GM23338 (cell line): Measurements from ENCODE around the gene MACO1. TPM values are rescaled to one million over a fixed set of nuclear protein-coding genes. Genes with fewer than 3 reads are reported as not detected.

ENCODE experiments used
- ATAC-seq: fragments of 200-7000 bp; cut with Tn5 transposase; 3 replicates; pipeline ENCODE4 v1.9.1; 2020
- DNase-seq: peaks from one replicate; pipeline ENCODE4 v3.0.0-alpha.2; 2015; ENCODE audit warnings: low spot score
- H2AFZ ChIP-seq: fragments of 200-600 bp; sonication (generic); 2 replicates; pipeline ENCODE4 v1.8.0; 2016; ENCODE audit warnings: antibody characterized with exemption, mild to moderate bottlenecking, moderate library complexity
- H3F3A ChIP-seq: fragments of 200-600 bp; sonication (generic); replicated peaks from 2 replicates; pipeline ENCODE4 v1.8.0; 2017; ENCODE audit warnings: antibody characterized with exemption, mixed run types, low read depth
- H3K27ac ChIP-seq: fragments of 200-600 bp; sonication (generic); 2 replicates; pipeline ENCODE4 v1.6.1; 2016; ENCODE audit warnings: low read depth
- H3K27me3 ChIP-seq: fragments of 200-600 bp; sonication (generic); 2 replicates; pipeline ENCODE4 v1.8.0; 2016; ENCODE audit warnings: mild to moderate bottlenecking, mixed run types, moderate library complexity; ENCODE audit not compliant: insufficient read depth
- H3K36me3 ChIP-seq: fragments of 200-600 bp; sonication (generic); 2 replicates; pipeline ENCODE4 v1.8.0; 2016; ENCODE audit warnings: mild to moderate bottlenecking; ENCODE audit not compliant: insufficient read depth
- H3K4me1 ChIP-seq: fragments of 200-600 bp; sonication (generic); 2 replicates; pipeline ENCODE4 v1.8.0; 2016; ENCODE audit warnings: mild to moderate bottlenecking, moderate library complexity; ENCODE audit not compliant: insufficient read depth
- H3K4me2 ChIP-seq: fragments of 200-600 bp; sonication (generic); 2 replicates; pipeline ENCODE4 v1.7.1; 2017; ENCODE audit warnings: mixed run types
- H3K4me3 ChIP-seq: fragments of 200-600 bp; sonication (generic); 2 replicates; pipeline ENCODE4 v1.6.1; 2016; ENCODE audit warnings: mixed run types
- H3K79me2 ChIP-seq: fragments of 200-600 bp; sonication (generic); replicated peaks from 2 replicates; pipeline ENCODE4 v1.8.0; 2017; ENCODE audit warnings: mild to moderate bottlenecking; ENCODE audit not compliant: insufficient read depth
- H3K9me2 ChIP-seq: fragments of 200-600 bp; sonication (generic); 2 replicates; pipeline ENCODE4 v1.8.0; 2017; ENCODE audit not compliant: insufficient read depth
- H4K20me1 ChIP-seq: fragments of 200-600 bp; sonication (generic); replicated peaks from 2 replicates; pipeline ENCODE4 v1.8.0; 2017; ENCODE audit warnings: mild to moderate bottlenecking; ENCODE audit not compliant: insufficient read depth
- H3K27ac Mint-ChIP-seq: 2 replicates; pipeline ENCODE4 v1.8.0; 2020; ENCODE audit warnings: inconsistent platforms, mild to moderate bottlenecking, moderate library complexity, mixed read lengths
- H3K27me3 Mint-ChIP-seq: 3 replicates; pipeline ENCODE4 v1.8.0; 2022; ENCODE audit warnings: low read depth, mild to moderate bottlenecking, moderate library complexity, mixed read lengths, inconsistent platforms; ENCODE audit not compliant: insufficient read depth, poor library complexity
- H3K36me3 Mint-ChIP-seq: 3 replicates; pipeline ENCODE4 v1.8.0; 2021; ENCODE audit warnings: low read depth, mild to moderate bottlenecking, inconsistent platforms, moderate library complexity, mixed read lengths
- H3K4me1 Mint-ChIP-seq: 3 replicates; pipeline ENCODE4 v1.8.0; 2020; ENCODE audit warnings: mild to moderate bottlenecking, inconsistent platforms, mixed read lengths
- H3K4me3 Mint-ChIP-seq: 3 replicates; pipeline ENCODE4 v1.8.0; 2021; ENCODE audit warnings: moderate library complexity, mild to moderate bottlenecking, inconsistent platforms, mixed read lengths
- H3K9me3 Mint-ChIP-seq: 3 replicates; pipeline ENCODE4 v1.8.0; 2020; ENCODE audit warnings: moderate library complexity, mild to moderate bottlenecking, inconsistent platforms, mixed read lengths
- EZH2 ChIP-seq: fragments of 200-600 bp; sonication (generic); IDR thresholded peaks from one replicate; pipeline ENCODE4 v1.8.0; 2017; ENCODE audit warnings: antibody characterized with exemption, mild to moderate bottlenecking, low read depth; ENCODE audit not compliant: unreplicated experiment
- EZH2phosphoT487 ChIP-seq: fragments of 200-600 bp; sonication (generic); IDR thresholded peaks from one replicate; pipeline ENCODE4 v1.8.1; 2018; ENCODE audit warnings: antibody characterized with exemption; ENCODE audit not compliant: unreplicated experiment
- NANOG ChIP-seq: IDR thresholded peaks from 2 replicates; pipeline ENCODE4 v1.6.1; 2016; ENCODE audit warnings: antibody characterized with exemption, borderline replicate concordance
- ZNF331 ChIP-seq: fragments of 250-450 bp; sonication (Bioruptor Pico); IDR thresholded peaks from 2 replicates; pipeline ENCODE4 v1.5.0; 2020; ENCODE audit warnings: low read depth, mild to moderate bottlenecking, moderate library complexity
- ZNF462 ChIP-seq: fragments of 250-450 bp; sonication (Bioruptor Pico); IDR thresholded peaks from 2 replicates; pipeline ENCODE4 v1.5.0; 2020; ENCODE audit warnings: mild to moderate bottlenecking, moderate library complexity
- polyA plus RNA-seq: library from polyadenylated mRNA; unstranded; fragments of >200 nt; fragmentation: Nextera tagmentation; extraction: Ambion mirVana; gene quantifications from 2 replicates; pipeline ENCODE4 v1.2.1, GENCODE V29; 2016
- total RNA-seq: library from RNA; depleted of rRNA; stranded (reverse); fragments of >200 nt; shearing (Covaris generic); gene quantifications from 2 replicates; pipeline ENCODE4 v1.2.3, GENCODE V29; 2014
- TF ChIP-seq, protein P1 (sequence below): IDR thresholded peaks from 2 replicates; pipeline ENCODE4 v1.6.1; 2016; ENCODE audit warnings: antibody characterized with exemption

MACO1 gene
- total and polyA plus RNA-seq, 2 experiments from 2014 or later, result 9.8 to 10.6 TPM

- TF ChIP-seq ZNF462 (CRISPR knock-in tag), result no peak
- TF ChIP-seq, protein P1, sequence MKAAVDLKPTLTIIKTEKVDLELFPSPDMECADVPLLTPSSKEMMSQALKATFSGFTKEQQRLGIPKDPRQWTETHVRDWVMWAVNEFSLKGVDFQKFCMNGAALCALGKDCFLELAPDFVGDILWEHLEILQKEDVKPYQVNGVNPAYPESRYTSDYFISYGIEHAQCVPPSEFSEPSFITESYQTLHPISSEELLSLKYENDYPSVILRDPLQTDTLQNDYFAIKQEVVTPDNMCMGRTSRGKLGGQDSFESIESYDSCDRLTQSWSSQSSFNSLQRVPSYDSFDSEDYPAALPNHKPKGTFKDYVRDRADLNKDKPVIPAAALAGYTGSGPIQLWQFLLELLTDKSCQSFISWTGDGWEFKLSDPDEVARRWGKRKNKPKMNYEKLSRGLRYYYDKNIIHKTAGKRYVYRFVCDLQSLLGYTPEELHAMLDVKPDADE, result no peak
- no peak for TF ChIP-seq NANOG
- no peak for TF ChIP-seq EZH2phosphoT487
Observed at GRCh38 chr1:25425098-25426085, 5.3 kb upstream of the MACO1 start (continued).

- peaks cover 9% of the 10 kb centered on the region; the same call in 1 of the 2 replicates for H3K27me3 ChIP-seq
- Mint-ChIP-seq H3K4me1 (peaks cover 5% of the 10 kb centered on the region; the same call in 2 of the 3 replicates), H3K4me3 (no peak overlapping the region), H3K27me3 (peaks cover 8% of the 10 kb centered on the region), H3K27ac (no peak overlapping the region), H3K36me3 (no peaks in the 10 kb centered on the region), H3K9me3 (no peaks in the 10 kb centered on the region)
- H3K4me1 ChIP-seq, result peaks cover 8% of the 10 kb centered on the region
- no peaks in the 10 kb centered on the region for H3K9me2 ChIP-seq
- H3K4me2 ChIP-seq, result no peak overlapping the region
- TF ChIP-seq EZH2phosphoT487, result no peak
- TF ChIP-seq ZNF331, result no peak
- no peak for TF ChIP-seq ZNF462 (CRISPR knock-in tag)
- TF ChIP-seq EZH2, result no peak
- ATAC-seq (no peak), DNase-seq (no peak)
- no peak overlapping the region for H3K4me3 ChIP-seq
- no peak overlapping the region for H3K27ac ChIP-seq
- no peaks in the 10 kb centered on the region for H3K36me3 ChIP-seq
- H3F3A ChIP-seq, result 0 out of 2 replicates have a peak, but pooled peaks cover 2% of the 10 kb centered on the region
- no peak overlapping the region for H2AFZ ChIP-seq
- H3K79me2 ChIP-seq, result peaks cover 12% of the 10 kb centered on the region
- no peaks in the 10 kb centered on the region for H4K20me1 ChIP-seq
Observed at GRCh38 chr1:25427696-25428095, 3.0 kb upstream of the MACO1 start.
